OCI-LY7 (cell line): ENCODE measurements around the gene MRPL28. TPM values are rescaled to one million over a fixed set of nuclear protein-coding genes. Genes with fewer than 3 reads are reported as not detected.

ENCODE experiments used
- BruUV-seq: library from RNA; stranded (reverse); fragments of 400-500 nt; replicated peaks from 2 replicates; lab custom pipeline; 2021; lab: Mats Ljungman, UMichigan
- CTCF ChIA-PET: fragments of 300-600 bp; sonication (Branson Sonifier 250); formaldehyde crosslinking; loops from one replicate; lab custom pipeline; 2022; ENCODE audit warnings: antibody characterized with exemption; ENCODE audit not compliant: unreplicated experiment; lab: Charles Lee
- POLR2A ChIA-PET: fragments of 300-600 bp; sonication (Branson Sonifier 250); formaldehyde crosslinking; loops from one replicate; lab custom pipeline; 2022; ENCODE audit warnings: antibody characterized with exemption; lab: Charles Lee
- DNase-seq: peaks from one replicate; pipeline ENCODE4 v3.0.0-alpha.2; 2015; ENCODE audit warnings: low spot score
- H2AFZ ChIP-seq: fragments of 200-600 bp; sonication (generic), shearing (Covaris generic); 2 replicates; pipeline ENCODE4 v1.6.1; 2014; ENCODE audit warnings: mild to moderate bottlenecking, antibody characterized with exemption, low read length, moderate library complexity
- H3K27ac ChIP-seq: fragments of 200-600 bp; sonication (generic); 2 replicates; pipeline ENCODE4 v1.5.1; 2014; ENCODE audit warnings: mixed run types, low read depth, mild to moderate bottlenecking, moderate library complexity, low read length, inconsistent platforms; ENCODE audit not compliant: poor library complexity, severe bottlenecking
- H3K36me3 ChIP-seq: fragments of 200-600 bp; sonication (generic); 2 replicates; pipeline ENCODE4 v1.6.1; 2014; ENCODE audit warnings: mild to moderate bottlenecking, antibody characterized with exemption, low read length, moderate library complexity, mixed read lengths; ENCODE audit not compliant: insufficient read depth
- H3K4me1 ChIP-seq: fragments of 200-600 bp; sonication (generic); 2 replicates; pipeline ENCODE4 v1.5.1; 2014; ENCODE audit warnings: mild to moderate bottlenecking, low read length; ENCODE audit not compliant: insufficient read depth, poor library complexity, severe bottlenecking
- H3K4me2 ChIP-seq: fragments of 200-600 bp; sonication (generic); 2 replicates; pipeline ENCODE4 v1.6.1; 2014; ENCODE audit warnings: mild to moderate bottlenecking, low read length
- H3K4me3 ChIP-seq: fragments of 200-600 bp; sonication (generic); 2 replicates; pipeline ENCODE4 v1.5.1; 2014; ENCODE audit warnings: mild to moderate bottlenecking, low read depth, low read length; ENCODE audit not compliant: poor library complexity, severe bottlenecking
- H3K79me2 ChIP-seq: fragments of 200-600 bp; sonication (generic); 2 replicates; pipeline ENCODE4 v1.6.1; 2016; ENCODE audit warnings: low read depth, mild to moderate bottlenecking, low read length, moderate library complexity, mixed read lengths; ENCODE audit not compliant: insufficient read depth
- H3K9me2 ChIP-seq: fragments of 200-600 bp; sonication (generic); 2 replicates; pipeline ENCODE4 v1.6.1; 2016; ENCODE audit warnings: mild to moderate bottlenecking, low read length, mixed read lengths; ENCODE audit not compliant: insufficient read depth
- H3K9me3 ChIP-seq: fragments of 200-600 bp; sonication (generic); 2 replicates; pipeline ENCODE4 v1.6.1; 2014; ENCODE audit warnings: mild to moderate bottlenecking, mixed run types, low read length, mixed read lengths
- H4K20me1 ChIP-seq: fragments of 200-600 bp; sonication (generic); 2 replicates; pipeline ENCODE4 v1.6.1; 2014; ENCODE audit warnings: mild to moderate bottlenecking, antibody characterized with exemption, low read length, moderate library complexity, mixed read lengths; ENCODE audit not compliant: insufficient read depth
- EZH2phosphoT487 ChIP-seq: fragments of 200-600 bp; sonication (generic); IDR thresholded peaks from 2 replicates; pipeline ENCODE4 v1.6.1; 2018; ENCODE audit warnings: low read depth, borderline replicate concordance, mild to moderate bottlenecking, mixed run types, antibody characterized with exemption, low read length, moderate library complexity, mixed read lengths
- intact Hi-C: fragments of 100-400 bp; cut with micrococcal nuclease; formaldehyde crosslinking; loops from one replicate; pipeline ENCODE4 v1.10.0; 2022; ENCODE audit not compliant: unreplicated experiment
- total RNA-seq, 2 experiments: library from RNA; depleted of rRNA in 1 of 2; stranded (reverse); fragments of >200 nt in 1 of 2; shearing (Covaris generic) in 1 of 2; gene quantifications; 2 replicates each; pipeline ENCODE4 v1.2.3, GENCODE V29; 2014 to 2022
- TF ChIP-seq, protein P1 (sequence below): fragments of 200-600 bp; sonication (generic); conservative IDR thresholded peaks from 2 replicates; pipeline ENCODE4 v1.5.1; 2014; ENCODE audit warnings: mild to moderate bottlenecking, antibody characterized with exemption, low read length, moderate library complexity, mixed read lengths

MRPL28 gene
- total RNA-seq, 2 experiments from 2014 or later: 84.6 to 113 TPM

DNA sequence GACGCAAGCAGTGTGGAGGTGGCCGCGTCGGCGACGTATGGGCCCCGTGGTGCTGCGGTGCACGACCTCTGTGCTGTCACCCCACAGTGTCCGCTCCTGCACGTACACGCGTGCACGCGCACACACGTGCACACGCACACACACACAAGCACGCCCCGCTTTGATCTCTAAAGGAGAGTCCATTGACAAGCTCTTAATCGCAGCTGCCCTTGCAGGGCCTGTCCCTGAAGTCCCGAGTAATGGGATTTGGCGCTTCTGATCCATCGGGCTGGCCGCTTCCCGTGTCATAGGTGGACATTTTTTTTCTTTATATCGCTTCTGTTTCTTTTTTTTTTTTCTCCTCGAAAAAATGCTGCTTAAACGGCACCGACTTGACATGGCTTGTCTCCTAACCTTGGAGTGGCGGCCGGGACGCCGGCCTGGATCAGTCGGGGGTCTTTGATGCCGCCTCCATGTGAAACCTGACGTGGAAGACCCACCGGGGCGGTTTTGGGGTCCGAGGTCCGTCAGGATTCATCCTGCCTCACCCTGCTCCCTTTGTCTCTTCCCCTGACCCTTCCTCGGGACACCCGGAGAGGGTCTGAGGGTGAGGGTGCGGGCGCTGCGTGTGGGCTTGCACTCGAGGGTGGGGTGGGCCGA is 9.5 kb downstream of the MRPL28 start:
- no peak overlapping the region for H3K4me2 ChIP-seq
- BruUV-seq: no TSS peak
- ChIA-PET CTCF (no interaction called here), POLR2A (no interaction called here)
- no peak overlapping the region for H3K4me3 ChIP-seq
- no peaks in the 10 kb centered on the region for H4K20me1 ChIP-seq
- H3K36me3 ChIP-seq: no peaks in the 10 kb centered on the region
- DNase-seq: no peak
- H3K27ac ChIP-seq: no peak overlapping the region
- H3K4me1 ChIP-seq: no peaks in the 10 kb centered on the region
- no peaks in the 10 kb centered on the region for H3K9me3 ChIP-seq
- H2AFZ ChIP-seq: no peak overlapping the region
- intact Hi-C loops: no loop called here
- no peaks in the 10 kb centered on the region for H3K79me2 ChIP-seq
- no peaks in the 10 kb centered on the region for H3K9me2 ChIP-seq
- TF ChIP-seq, protein P1, sequence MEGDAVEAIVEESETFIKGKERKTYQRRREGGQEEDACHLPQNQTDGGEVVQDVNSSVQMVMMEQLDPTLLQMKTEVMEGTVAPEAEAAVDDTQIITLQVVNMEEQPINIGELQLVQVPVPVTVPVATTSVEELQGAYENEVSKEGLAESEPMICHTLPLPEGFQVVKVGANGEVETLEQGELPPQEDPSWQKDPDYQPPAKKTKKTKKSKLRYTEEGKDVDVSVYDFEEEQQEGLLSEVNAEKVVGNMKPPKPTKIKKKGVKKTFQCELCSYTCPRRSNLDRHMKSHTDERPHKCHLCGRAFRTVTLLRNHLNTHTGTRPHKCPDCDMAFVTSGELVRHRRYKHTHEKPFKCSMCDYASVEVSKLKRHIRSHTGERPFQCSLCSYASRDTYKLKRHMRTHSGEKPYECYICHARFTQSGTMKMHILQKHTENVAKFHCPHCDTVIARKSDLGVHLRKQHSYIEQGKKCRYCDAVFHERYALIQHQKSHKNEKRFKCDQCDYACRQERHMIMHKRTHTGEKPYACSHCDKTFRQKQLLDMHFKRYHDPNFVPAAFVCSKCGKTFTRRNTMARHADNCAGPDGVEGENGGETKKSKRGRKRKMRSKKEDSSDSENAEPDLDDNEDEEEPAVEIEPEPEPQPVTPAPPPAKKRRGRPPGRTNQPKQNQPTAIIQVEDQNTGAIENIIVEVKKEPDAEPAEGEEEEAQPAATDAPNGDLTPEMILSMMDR: no peak
- no peak for TF ChIP-seq EZH2phosphoT487

DNA sequence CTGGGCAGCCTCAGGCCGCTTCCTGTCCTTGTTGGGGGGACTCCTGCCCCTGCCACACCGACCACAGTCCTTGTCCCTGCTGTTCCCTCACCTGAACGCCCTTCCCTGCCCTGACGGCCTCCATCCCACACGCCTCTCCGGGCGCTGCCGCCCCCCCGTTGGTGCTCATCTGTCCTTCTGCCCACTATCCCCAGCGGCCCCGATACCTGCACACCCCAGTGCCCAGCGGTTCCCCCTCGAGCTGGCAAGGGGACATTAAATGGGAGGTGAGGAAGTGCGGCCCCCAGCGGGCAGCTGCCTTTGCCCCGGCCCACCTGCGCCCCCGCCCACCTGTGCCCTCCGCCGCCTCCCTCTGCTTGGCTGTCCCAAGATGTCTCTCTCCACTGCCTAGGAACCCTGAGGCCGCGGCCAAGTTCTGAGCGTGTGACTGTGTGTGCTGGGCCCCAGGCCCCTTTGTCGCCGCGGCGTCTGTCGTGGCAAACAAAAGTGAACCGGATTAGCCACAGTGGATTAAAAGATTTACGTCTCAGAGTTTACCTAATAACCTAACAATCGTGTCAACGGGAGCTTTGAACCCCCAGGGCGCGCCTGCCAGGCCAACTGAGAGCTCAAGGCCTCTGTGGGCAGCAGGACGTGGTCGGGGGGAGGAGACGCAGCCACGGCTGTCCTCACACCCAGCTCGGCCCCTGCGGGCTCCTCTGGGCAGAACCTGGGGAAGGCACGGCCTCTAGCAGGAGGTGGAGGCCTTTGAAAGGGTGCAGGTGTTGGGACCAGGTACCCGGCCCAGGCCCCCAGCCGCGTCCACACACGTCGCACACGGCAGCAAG is 10.3 kb downstream of the MRPL28 start:
- no peak for DNase-seq
- TF ChIP-seq, protein P1: no peak
- TF ChIP-seq EZH2phosphoT487: no peak
- no peaks in the 10 kb centered on the region for H3K36me3 ChIP-seq
- H3K9me3 ChIP-seq: no peaks in the 10 kb centered on the region
- H3K4me2 ChIP-seq: no peak overlapping the region
- no peak overlapping the region for H2AFZ ChIP-seq
- no peaks in the 10 kb centered on the region for H4K20me1 ChIP-seq
- H3K9me2 ChIP-seq: no peaks in the 10 kb centered on the region
- POLR2A ChIA-PET: no interaction called here
- H3K27ac ChIP-seq: no peak overlapping the region
- no peaks in the 10 kb centered on the region for H3K79me2 ChIP-seq
- CTCF ChIA-PET: no interaction called here
- no TSS peak for BruUV-seq
- H3K4me3 ChIP-seq: no peak overlapping the region
- H3K4me1 ChIP-seq: no peaks in the 10 kb centered on the region
- intact Hi-C loops: no loop called here
